Activated gamma-delta T cell treated with anti-CD3 and anti-CD28 coated beads, Interleukin-2, amount 50 U/mL, for 16 hours (primary cell): Measurements from ENCODE around the gene BCL11B.
"Not testable (repeated sequence)": the region's sequence is repeated elsewhere in the genome, so short reads cannot be mapped to it uniquely, and the experiment has no call there.

Source experiments
- DNase-seq: peaks from one replicate; pipeline ENCODE4 v3.0.0-alpha.2; 2020; ENCODE audit warnings: low read depth

The BCL11B gene

DNA sequence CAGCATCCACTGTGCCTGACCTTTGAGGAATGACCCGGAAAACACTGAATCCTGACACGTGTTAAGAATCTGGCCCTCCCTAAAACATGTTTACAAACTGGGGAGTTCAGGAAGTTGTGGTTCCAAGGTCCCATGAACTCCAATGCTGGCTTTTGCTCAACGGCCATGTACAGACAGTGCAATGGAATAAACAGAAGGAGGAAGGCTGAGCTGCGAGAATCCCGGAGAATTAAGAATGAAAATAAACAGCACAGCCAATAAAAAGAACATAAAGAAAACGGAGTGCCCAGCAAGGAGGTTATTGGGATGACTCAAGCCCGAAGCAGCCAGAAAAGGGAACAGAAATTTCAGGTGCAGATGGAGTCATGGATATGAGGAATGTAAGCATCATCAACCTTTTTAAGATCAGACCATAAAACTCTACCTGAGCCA, 32.3 kb downstream of the BCL11B start:
- no peak for DNase-seq

DNA sequence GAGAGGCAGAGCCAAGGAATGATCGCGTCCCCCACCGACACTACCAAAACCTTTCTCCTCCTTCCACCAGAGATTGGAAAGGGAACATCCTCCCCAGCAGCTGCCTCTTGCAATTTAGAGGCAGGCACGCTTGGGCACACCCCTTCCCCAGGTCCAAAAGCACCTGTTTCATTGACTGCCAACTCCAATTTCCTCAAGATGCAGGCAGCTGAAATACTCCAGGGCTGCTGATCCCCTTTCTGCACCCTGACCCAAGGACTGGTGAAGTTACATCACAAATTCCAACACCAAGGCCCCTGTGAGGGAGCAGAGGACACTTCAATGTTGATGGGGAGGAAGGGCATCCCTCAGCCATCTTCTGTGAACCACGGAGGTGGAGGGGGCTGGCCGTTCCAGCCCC, 33.8 kb downstream of the BCL11B start:
- no peak for DNase-seq

DNA sequence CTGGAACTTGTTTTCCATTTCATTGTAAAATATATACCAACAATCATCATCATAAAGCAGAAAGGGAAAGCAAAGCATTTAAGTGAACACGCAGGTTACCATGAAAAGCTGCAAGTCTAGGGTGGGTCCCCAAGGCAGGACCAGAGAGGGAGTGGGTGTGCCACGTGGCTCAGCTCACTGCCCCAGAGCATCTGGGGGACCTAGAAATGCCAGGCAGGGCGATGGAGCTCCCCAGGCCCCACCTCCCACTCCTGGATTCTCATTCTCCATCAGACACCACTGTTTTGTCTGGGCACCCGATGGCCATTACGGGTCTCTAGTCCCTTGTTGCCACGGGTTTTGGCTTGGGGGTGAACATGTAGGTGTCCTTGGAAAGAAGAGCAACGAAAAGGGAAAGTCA, 34.7 kb downstream of the BCL11B start:
- DNase-seq: no peak

DNA sequence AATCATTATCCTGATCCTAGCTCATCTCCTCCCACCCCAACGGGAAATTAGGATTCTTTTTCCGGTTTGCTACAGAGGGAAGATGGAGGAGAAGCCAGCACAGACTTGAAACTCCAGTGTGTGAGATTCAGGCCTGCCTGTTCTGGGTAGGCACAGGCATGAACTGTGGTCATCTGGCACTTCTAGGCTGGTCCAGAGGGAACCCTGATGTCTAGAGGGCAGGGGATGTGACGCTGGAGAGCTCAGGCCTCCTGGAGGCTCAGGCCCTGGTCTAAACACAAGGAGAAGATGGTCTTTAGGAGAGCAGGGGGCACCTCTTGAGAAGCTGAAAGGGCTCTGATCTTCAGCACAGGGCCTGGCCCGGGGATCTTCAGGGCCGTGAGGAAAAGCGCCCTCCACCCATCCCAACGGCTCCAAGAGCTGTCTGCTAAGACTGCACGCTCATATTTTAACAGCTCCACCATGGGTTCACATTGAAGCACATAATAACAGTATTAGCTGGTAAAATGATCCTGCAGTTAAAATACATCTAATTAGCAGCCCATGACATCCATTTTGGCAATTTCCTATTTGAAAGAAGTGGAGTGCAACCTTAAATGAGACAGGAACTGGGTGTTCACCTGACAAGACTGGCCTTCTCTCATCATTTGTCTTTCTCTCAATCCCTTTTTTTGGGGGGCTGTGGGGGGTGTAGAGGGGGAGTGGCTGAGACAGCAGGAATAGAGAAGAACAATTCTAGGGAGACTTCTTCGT, 35.4 kb downstream of the BCL11B start:
- DNase-seq: no peak

DNA sequence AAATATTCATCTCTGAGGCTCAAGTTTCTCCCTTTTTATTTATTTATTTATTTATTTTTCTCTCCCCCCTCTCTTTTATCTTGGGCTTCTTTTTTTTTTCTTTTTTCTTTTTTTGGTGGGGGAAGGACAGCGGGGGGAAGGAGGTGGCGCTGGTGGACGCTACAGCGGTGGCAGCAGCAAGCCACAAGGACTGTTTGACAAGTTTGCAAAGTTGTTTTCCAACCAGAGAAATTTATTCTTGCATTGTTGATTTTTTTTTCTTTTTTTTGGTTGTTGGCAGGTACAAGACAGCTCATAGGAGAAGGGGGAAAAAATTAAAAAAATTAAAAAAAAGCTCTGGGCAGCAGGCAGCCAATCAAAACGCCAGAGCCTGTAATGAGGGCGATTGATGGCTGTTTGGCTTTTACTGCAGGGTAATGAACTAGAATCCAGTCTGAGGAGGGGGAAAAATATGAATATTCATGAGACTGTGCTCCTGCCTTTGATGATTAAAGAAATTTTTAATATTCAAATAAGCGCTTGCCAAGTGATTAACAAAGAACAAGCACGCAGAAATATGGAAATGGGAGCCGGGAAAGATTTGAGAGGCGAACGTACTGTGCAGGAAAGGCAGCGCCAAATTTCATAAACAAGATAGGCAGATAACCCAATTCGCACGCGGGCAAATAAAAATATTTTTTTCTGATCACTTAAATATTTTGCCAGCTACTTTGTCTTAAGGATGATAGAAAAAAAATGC, 36.2 kb downstream of the BCL11B start:
- no peak for DNase-seq

DNA sequence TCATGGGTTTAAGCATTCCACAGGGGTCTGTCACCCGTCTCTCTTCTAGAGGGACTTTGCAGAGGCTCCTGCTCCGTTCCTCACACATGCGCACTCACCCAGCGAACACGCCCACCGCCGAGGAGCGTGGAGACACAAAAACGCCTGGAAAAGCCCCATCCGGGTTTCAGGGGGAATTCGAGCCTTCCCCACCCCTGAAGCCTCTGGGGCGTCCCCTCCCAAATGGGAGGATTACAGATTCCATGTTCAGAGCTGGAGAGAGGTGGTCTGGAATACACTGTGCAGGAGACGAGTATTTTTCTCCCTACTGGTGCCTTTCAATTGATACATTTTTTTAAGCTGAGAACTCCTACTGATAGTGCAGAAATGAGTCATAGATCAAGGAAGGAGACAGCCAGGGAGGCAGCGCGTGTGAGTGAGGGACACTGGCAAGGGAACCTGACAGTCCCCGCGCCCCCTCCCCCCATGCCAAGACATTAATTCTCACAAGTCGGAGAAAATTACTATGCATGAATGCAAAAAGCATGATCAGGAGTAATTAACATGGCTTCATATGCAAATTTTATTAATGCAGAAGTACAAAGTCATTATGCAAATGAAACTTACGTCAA, 36.9 kb downstream of the BCL11B start:
- peak; percentile 57 for DNase-seq

DNA sequence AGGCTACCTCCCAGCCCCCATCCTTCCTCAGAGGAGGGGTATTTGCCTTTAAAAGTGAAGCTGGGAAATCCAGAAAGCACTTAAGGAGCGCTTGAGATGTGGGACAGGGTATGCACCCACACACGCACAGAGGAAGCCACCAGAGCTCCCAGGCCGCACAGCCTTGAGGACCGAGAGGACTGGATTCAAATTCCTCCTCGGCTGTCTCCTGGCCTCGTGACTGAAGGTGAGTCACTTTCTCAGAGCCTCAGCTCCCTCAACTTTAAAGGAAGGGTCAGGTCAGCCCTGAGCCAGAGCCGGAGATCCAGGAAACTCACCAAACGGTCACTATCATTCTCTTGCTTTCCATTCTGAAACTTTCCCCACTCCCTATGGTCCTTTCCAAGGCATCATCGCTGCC, 37.6 kb downstream of the BCL11B start:
- no peak for DNase-seq

DNA sequence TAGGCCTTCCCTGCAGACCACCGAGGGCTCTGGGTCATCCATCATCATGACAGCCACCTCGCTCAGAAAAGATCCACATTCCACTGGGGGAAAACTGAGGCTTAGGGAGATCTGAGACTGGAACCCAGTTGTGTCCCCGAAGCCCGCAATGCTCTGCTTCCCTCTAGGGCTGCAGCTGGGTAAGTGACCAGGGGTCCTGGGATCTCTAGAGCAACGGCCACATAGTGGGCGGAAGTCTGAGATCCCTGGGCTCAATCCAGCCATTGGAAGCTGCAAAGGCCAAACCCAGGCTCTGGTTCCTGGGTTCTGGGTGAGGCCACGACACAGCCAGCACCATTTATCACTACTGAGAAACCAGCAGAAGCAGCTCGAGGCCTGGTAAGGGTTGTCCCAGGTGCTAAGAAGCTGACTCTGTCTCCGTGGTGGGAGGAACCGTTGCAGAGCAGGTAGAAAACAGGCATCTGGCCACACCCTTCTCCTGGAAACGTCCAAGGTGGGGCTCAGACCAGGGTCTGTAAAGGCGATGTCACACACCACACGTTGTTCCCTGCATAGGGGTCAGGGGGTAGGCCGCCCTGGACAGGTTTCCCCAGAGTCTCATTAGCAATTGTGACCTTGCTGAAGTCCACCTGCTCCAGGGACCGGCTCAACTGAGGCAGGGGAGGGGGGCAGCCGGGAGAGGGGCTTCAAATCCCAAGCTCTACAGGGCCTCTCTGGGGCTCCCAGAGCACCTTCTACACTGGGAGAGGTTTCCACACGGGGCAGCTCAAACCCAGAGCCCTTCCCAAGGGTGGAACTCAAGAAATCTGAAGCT, 38.6 kb downstream of the BCL11B start:
- DNase-seq: no peak

DNA sequence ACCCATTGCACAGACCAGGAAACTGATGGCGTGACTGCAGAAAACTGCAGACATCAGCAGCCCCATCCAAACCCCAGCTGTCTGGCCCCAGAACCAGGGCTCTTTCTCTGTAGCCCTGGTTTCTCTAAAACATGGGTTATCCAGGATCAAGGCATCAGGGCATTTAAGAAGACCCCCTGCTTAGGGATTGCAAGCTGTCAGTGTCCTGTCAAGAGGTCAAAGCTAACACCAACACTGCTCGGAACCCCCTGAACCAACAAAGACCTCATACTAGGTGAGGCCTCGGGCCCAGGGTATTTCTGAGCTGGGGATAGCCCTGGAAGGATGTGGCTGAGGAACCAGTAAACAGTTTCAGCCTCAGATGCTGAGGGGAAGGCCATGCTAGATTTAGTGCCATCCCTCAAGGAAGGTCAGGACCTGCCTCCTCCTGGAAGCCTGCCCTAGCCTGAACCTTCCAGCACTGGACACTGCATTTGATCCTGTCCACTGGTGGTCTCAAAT, 39.2 kb downstream of the BCL11B start:
- DNase-seq: no peak

DNA sequence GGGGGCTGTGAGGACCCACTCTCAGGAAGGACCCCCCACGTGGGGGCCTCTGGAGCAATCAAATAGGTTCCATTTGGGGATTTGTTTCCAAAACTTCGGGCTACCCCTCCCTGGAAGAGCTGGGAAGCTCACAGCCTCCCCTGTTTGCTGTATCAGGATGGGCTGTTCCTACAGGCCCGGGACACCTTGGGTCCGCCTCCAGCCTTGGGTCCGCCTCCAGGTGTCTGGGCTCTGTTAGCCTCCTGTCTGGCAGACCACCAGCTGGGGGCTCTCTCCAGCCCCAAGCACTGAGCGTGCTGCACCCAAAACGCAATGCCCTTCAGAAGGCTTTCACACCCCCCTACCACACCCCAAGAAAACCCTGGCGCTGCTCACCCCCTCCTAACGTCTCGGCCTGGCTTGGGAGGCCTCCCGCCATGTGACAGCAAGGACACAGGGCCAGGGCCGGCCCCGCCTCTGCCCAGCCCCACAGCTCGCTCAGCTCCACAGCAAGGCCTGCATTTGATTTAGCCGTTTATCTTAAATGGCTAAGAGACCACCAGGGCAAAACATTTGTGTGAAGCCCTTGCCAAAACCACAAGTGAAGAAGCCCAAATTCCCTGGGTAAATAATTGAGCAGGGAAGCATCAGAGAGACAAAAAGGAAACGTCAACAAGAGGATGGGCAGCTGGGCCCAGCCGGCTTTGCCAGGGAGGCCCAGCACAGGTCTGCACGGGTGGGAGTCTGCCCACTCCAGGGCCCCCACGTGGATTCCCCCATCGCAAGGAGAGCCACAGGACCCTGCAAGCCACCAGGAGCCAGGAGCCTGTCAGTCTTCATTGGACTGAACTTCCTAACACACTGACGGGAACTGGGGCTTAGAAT, 39.9 kb downstream of the BCL11B start:
- DNase-seq: no peak

DNA sequence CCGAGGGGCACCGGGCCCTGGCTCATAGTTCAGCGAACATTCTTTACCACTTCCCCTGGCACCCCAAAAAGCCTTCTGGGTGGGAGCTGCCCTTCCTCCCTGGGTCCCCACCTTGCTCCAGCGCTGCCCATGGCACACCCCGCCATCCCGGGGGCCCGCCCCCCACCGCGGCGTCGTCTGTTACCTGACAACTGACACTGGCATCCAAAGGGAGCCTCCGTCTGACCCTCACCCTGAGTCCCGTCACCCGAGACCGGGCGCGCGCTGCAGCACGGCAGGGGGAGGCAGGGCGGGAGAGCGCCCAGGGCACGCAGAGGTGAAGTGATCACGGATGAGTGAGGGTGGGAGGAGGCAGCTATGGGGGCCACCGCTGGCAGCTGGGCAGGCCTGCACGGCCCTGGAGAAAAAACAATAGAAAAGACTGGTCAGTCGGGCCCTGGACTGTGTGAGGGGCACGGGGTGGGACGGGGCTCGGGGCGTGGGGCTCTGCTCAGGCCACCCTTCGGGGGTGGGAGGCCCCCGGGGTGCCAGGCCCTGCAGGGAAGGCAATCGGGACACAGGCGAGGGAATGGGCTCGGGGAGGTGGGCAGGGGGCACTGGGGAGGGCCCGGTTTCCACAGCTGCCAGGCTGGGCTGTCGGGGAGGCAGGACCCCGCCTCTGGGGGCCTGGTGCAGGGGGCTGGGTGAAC, 40.7 kb downstream of the BCL11B start:
- DNase-seq: no peak

DNA sequence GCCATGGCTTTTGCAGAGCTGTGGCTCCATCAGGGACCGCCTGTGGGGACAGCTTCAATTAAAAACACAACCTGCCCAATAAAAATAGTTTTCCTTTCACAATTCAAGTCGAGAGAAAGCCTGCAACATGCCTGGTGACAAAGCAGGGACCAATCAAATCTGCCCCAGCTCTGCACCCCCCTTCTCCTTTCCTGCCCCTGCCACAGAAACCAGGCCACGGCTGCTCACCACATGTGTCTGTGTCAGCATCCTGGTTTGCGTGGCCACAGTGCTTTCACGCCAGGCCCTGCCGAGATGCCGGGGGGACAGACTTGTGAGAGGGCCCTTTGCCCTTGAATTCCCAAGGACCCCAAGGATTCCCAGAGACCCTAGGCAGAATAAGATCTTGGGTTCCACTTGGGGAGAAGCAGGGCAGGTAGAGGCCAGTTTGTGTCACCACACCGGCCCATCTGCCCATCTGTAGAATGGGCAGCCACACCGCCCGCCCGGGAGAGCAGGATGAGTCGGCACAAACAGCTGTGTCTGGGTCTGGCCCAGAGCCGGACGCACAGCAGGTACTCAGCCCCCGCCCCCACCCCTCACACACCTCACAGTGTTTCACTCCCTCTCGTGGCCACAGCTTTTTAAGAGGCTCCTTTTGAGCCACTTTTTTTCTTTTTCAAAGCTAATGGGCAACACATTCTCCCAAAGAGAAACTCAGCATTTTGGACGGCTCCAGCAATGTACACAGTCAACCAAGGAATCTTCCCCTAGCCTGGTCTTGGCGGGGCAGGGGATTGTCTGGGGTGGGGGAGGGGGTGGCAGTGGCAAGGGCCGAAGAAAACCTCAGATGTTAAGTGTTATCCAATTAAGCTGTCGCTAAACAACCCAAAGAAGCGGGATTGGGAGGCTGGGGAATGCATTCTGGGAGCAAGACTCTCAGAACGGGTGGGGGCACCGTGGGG, 41.5 kb downstream of the BCL11B start:
- peak; percentile 72 for DNase-seq

DNA sequence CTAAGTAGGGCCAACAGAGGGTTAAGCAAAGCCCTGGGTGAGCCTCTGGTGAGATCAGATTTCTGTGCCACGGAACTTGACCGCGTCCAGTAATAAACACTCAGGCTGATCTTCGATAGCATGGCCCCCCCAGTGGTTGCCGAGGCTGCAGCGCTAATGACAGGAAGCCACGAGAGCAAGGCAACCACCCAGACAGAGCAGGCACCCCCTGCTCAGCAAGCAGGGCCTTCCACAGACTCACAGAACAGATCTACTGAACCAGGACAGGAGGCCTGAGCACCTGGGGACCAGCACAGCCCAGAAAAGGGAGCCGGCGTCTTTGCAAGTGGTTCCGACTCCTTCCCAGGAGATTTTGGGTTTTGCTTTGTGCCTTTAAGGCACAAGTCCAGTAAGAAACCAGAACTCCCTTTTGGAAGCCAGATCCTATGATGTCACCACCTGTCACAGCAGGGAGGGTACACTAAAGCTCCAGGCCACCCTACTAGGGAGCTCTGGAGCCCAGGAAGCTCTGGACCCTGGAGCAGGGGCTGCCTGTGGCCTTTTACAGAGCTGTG, 42.3 kb downstream of the BCL11B start:
- no peak for DNase-seq

DNA sequence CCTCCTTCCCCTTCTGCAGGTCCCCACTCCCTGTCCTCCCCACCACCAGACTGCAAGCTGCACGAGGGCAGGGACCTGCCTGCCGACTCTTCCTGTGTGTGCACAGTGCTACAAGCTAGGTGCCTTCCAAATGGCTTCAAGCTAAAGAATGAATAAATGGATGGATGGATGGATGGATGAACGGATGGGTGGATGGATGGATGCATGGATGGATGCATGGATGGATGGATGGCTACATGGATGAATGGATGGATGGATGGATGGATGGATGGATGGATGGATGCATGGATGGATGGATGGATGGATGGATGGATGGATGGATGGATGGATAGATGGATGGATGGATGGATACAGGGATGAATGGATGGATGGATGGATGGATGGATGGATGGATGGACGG, 43.2 kb downstream of the BCL11B start:
- not testable (repeated sequence) for DNase-seq

DNA sequence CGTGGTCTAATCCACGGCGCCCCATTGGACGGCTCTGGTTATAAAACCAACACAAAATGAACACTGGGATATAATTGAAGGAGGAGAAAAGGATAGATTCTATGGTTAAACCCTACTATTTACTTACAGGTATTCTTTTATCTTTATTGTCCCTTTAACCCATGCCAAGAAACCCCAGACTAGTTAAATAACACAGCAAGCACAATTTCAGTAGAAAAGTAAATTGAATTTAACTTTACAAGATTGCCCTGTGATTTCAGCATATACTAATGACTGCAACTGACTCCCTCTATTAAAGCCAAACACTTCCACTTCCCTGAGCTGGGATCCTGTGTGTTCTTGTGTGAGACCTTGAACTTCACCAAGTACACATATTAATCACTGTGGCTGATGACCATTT, 45.3 kb downstream of the BCL11B start:
- no peak for DNase-seq

DNA sequence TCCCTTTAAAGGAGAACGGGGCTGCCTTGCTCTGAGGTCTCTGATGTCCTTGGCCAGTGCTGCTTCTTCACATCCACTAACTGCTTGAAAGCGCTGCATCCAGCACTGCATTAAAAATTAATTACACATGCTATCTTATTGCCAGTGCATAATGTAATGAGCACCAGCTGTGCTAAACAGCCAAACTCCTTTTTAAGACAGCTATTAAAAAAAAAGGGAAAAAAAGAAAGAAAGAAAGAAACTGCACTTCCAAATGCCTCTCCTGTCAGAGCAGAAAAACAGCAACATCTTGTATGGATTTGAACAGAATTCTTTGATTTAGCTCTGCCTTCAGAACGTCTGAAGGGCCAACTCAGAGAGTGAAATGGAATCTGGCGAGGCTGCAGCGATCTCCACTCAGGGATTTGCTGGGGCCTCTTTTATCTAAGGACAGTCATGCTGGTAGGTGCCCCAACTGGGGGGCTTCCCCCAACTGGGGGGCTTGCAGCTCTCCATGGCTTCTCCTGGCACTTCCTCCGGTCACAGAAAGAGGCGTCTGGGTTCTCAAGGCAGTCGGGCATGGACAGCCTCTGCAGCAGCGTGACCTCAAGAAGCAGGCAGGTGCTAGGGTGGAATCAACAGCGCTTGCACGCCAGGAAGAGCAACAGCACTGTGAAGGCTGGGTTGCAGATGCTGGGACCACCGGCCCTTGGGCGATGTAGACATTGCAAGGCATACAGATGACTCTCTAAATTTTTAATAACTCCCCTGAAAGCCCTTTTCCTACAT, 46.4 kb downstream of the BCL11B start:
- no peak for DNase-seq

DNA sequence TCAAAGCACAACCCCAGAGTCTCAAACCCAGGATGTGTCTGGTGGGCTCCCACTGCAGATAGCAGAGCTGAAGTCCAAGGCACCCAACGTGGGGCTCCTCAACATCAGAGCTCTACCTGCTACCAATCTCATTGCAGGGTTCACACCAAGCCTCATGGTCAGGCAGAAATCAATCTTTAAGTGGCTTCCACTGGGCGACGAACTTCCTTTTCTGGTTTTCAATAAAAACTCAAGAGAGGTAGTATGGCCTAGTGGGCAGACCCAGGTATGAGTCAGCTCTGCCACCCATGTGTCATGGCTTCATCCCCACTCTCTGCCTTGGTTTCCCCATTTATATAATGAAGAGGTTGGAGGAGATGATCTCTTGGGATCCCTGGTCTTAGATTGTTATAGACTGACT, 47.0 kb downstream of the BCL11B start:
- no peak for DNase-seq
